Stimulated activated CD4-positive, alpha-beta T cell treated with anti-CD3 and anti-CD28 coated beads, Interleukin-2, amount 100 ng/mL, for 24 hours (primary cell): ENCODE measurements around the gene UGT1A6.
"Not testable (repeated sequence)": the region's sequence is repeated elsewhere in the genome, so short reads cannot be mapped to it uniquely, and the experiment has no call there.

Experiments used
- DNase-seq, 2 donors: peaks; one replicate each; pipeline ENCODE4 v3.0.0-alpha.2; 2020

The UGT1A6 gene

DNA sequence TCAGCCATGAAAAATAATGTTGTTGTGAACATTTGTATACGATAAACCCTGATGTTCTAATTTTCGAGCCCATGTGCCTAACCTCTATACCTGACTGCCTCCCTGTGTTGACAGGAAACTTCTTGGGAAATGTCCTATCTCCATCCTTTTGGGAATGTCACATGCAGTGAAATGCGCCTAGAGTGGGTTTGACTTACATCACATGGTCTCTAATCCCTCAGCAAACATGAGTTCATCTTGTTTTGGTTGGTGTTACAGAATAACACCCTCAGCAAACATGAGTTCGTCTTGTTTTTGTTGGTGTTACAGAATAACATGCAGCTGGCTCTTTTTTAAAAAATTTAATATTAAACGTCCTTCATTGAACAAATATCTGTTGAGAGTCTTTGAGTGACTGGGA is 4.3 kb upstream of the UGT1A6 start:
- no peak for DNase-seq

DNA sequence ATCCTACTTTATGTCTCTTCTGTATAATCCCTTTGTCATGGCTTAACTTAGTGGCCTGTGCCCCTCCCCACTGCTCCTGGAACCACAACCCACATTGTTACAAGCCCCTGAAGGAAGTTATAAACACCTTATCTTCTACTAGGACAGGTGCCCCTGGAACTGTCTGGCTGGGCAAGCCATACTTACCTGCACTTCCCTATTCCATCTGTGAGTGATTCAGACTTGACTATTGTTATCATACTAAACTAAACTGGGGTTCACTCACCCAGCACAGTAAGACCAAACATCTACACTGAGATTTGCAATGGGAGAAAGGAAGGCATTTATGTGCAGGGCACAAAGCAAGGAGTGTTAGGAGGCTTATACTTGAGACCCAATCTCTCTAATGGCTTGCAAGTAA is 3.7 kb upstream of the UGT1A6 start:
- no peak for DNase-seq

DNA sequence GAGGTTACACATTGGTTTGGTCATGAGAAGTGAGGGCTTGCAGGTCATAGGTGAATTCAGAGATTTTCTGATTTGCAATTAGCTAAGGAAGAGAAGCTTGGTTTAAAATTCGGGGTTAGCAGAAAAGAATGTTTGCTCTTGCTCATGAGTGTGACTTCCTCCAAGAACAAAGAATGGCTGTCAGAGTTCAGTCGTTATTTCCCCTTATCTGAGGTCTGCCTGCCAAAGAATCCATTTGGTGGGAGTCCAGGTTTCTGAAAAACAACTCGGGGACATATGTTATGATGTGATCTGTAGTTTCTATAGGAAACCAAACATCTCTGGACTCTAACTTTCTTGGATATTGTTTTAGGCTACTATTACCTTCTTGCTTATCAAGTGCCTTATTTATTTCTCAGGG is 3.2 kb upstream of the UGT1A6 start:
- DNase-seq: no peak

DNA sequence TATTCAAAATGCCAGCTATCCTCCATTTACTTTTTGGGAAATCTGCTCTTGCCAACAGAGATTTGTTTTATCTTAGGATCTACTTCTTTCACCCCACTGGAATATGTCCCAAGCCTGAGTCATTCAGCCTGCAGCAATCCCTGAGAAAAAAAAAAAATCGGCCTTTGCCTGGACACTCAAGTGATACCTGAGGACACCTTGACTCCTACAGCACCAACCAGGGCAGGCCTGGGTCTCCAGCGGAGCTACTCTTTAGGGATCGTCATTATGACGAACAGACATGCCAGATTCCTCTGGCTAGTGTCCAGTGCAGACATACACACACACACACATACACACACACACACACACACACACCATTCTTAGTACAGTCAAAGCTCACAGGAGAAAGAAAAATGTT is 2.2 kb upstream of the UGT1A6 start:
- DNase-seq: no peak

DNA sequence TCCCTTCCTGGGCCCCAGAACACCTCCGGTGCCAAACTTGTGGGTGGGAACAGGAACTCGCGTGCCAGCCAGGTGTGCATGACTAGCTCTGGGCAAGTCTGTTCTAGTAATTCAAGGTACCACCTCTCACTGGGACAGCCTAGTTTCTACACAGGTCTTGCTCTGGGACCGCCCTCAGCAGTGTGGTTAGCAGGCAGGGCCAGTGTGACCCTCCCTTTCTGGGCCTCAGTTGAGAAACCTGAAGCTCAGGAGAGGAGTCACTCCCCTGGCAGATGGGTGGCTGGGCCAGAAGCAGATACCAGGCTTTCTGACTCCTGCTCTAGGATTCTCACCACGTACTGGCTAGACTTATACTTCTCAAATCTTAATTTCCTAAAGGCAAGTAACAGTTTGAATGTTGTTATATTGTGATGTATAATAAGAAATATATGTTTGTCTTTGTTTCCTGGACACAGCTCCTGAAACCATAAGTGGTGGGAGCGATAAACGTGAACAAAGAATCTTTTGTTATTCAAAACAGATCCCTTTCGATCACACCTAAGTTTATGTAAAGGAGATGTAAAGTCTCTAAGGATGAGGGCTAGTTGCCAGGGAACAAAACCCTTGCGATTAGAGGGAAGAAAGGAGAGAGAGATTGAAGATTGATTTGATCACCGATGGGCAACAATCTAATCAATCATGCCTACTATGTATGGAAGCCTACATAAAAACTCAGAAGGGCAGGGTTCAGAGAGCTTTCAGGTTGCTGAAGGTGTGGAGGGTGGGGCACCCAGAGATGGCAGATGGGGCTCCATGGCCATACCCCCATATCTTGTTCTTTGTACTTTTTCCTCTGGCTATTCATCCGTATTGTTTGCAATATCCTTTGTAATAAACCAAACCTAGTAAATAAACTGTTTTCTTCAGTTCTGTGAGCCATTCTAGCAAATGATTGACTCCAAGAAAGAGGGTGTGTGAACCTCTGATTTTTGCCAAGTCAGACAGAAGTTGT is 952 bp upstream of the UGT1A6 start:
- no peak for DNase-seq

DNA sequence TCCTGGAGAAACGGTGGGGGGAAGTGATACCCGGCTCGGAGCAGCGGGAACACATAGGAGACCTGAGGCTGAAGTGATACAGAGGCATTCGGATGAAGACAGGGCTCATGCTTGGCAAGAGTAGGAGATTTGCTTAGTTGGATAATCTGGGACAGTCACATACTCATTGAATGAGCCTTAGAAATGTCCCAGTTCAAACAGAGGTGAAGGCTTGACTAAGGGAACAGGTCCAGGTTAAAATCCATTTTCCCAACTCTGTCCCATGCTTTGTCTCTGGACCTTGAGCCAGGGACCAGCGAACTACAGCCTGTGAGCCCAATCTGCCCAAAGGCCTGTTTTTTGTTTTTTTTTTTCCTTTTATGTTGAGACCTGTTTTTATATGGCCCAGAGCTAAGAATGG is 1.3 kb downstream of the UGT1A6 start:
- no peak for DNase-seq

DNA sequence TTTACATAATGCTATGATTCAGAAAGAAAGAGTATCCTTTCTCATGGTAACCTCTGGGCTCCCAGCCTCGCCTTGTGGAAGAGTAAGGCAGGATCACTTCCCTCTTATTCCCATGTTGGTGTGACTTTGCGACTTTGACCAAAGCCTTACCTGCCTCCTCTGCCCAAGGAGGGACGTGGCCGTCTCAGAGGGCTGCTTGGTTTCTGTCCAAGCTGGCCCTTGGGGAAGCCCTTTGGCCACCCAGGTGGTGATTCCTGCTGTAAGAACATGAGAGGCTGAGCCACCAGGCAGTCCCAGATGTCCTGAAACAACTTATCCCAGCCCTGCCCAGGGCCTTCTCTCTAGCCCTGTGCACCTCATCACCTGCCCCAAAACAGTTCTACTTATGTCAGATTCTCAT is 6.0 kb downstream of the UGT1A6 start:
- no peak for DNase-seq

DNA sequence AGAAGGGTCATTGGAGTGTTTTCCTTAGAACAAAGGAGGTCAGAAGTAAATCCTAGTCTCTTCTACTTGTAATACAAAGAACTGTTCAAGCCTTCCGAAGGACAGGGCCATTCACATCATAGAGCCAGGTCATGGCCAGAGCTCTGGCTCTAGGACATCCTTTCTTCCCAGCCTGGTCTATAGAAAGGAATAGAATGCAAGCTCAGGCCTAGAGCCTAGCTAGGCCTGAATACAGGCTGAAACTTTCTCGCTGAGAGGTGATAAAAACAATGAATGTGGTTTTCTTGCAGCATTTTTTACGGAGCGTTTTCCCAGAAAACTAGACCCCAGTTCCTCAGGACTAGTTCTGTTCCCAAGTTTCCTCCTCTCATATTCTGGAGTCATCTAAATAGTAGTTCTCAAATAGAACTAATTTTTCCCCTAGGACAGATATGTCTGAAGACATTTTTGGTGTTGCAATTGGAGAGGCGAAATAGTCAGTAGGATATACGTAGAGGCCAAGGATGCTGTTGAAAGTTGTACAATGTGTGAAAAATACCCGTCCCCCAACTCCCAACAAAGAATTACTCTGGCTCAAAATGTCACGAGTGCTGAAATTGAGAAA is 6.8 kb downstream of the UGT1A6 start:
- no peak for DNase-seq

DNA sequence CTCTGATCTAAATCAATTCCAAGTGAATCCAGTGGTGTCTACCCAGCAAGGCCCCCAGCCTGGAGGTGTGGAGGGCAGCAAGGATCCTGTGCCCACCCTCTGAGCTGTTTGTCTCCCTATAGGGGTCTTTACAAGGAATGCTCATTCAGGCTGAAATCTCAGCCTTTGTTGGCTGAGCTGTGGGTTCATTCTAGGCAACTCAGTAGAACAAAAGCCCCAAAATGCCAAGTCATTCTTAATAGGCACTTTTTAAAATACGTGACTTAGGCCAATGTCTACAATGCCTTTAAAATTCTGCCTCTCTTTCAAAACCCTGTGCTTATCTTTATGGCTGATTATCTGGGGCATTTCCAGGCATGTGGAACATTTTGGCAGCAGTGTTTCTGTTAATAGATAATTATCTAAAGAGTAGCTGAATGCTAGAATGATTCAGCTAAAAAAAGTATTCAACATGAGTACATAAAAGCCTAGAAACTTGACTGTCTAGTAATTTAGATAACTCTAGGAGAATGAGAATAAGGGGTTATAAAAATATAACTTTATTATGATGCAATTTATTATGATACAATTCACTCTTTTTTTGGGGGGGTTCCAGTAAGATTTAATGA is 7.4 kb downstream of the UGT1A6 start:
- DNase-seq: no peak

DNA sequence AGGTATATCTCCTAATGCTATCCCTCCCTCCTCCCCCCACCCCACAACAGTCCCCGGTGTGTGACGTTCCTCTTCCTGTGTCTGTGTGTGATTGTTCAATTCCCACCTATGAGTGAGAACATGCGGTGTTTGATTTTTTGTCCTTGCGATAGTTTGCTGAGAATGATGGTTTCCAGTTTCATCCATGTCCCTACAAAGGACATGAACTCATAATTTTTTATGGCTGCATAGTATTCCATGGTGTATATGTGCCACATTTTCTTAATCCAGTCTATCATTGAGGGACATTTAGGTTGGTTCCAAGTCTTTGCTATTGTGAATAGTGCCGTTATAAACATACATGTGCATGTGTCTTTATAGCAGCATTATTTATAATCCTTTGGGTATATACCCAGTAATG is 8.2 kb downstream of the UGT1A6 start:
- DNase-seq: not testable (repeated sequence)

DNA sequence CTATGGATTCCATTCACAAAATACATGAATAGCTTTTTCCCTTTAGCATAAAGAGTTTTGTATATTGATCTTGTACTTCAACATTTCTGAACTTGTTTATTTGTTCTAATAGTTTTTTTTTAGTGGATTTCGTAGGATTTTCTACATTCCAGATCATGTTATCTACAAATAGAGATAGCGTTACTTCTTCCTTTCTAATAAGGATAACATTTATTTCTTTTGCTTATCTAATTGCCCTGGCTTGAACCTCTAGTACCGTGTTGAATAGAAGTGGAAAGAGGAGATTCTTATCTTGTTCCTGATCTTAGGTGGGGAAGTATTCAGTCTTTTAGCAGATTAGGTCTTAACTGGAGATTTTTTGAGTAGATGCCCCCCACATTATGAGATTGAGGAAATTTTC is 9.5 kb downstream of the UGT1A6 start:
- no peak for DNase-seq

DNA sequence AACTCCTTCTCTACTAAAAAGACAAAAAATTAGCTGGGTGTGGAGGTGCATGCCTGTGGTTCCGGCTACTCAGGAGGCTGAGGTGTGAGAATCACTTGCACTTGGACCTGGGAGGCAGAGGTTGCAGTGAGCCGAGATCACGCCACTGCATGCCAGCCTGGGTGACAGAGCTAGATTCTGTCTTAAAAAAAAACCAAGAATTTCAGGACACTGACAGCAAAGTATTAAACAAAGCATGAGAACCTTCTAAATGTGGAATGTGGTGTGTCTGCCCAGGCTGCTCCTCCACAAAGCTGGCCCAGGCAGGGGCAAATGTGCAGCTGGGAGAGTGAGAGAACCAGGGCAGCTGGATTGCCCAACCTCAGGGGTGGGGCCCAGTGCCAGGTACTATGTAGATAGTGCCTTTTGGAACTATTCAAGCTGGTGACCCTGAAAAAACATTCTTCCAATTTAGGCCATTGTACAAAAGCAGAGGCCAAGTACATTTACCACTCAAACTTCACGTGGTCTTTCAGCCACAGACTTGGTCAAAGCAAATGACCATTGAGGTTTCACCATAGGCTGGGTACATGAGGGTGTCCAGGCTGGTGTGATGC is 13.3 kb downstream of the UGT1A6 start:
- DNase-seq: no peak

DNA sequence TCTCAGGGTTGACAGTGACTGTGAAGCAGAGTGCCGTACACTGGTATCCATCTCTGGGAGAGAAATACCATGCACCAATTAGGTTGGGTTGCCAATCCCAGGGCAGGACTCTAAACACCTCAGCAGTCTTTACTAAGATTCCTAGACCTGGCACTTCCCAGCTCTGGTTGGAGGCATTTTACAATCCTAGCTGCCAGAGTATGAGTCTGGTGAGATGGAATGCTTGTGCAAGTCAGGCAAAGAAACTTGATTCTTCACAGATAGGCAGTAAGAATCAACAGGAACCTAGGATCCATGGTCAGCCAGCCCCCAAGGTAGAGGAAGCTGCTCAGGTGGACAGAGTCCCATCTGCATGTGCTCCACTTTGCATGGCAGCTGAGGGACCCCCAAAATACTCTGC is 14.0 kb downstream of the UGT1A6 start:
- DNase-seq: no peak

DNA sequence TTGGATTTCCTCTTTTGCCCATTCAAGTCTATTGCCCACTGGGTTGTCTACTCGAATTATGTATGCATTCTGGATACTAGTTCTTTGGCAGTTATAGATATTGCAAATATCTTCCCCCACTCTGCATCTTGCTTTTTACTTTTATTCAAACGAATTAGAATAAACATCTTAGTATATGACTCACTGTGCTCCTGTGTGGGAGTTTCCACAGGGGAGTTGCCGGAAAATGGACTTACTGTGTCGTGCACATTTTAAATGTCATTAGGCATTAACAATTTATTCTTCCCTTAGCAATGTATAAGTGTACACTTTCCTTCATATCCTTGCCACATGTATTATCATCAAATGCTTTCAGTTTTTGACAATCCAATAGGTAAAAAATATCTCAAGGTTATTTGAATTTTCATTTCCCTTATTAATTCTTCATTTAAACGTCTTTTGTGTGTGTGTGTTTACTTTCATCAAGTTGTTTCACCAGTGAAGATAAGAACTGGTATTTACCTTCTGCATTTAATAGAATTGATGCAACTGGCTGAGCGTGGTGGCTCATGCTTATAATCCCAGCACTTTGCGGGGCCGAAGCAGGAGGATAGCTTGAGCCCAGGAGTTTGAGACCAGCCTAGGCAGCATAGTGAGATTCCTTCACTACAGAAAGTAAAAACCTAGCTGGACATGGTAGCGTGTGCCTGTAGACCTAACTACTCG is 15.4 kb downstream of the UGT1A6 start:
- DNase-seq: no peak

DNA sequence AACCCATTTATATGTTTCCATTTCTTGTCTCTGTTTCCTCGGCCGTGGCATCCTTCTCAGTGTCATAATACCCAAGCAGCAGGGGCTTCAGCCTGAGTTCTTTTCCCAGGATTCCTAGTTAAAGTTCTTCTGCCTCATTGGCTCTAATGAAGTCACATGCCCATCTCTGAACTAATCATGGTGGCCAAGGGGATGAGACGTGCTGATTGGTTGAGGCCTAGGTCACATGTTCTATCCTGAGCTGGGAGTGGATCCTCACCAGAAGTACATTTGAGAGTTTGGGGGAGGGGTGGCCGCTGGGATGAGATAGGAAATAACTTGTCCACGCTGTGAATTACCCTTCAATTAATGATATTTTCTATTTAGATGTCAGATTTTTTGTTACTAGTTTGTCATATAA is 16.3 kb downstream of the UGT1A6 start:
- no peak for DNase-seq

DNA sequence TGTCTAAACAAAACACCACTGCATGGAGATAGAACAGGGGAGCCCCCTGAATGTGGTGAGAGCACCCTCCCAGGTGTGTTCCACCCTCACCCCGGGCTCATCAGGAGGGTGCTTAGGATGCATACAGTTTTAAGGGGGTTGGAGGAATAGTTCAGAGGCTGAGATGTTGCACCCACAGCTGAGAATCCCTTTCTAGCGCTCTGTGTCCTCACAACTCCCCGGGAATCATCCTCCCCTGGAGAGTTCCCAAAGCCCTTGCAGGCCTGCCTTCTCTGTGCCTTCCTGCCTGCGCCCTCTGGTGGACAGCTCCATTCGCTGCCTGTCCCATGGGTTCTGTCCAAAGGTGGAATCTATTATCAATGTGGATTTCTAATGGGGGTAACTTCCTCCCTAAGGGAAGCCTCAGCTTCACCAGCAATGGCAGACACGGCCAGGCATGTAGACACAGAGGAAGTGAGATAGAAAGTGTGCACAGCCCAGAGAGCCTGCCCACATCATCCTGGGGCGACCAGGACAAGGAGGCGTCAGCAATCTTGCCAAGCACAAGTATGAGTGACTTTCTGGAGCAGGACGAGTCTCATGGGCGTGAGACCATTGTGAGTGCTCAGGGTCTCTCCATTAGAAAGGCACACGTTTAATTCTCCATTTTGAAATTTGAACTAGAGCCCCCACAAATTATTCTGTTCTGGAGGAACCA is 18.8 kb downstream of the UGT1A6 start:
- DNase-seq: peak; percentile 73 to 81

DNA sequence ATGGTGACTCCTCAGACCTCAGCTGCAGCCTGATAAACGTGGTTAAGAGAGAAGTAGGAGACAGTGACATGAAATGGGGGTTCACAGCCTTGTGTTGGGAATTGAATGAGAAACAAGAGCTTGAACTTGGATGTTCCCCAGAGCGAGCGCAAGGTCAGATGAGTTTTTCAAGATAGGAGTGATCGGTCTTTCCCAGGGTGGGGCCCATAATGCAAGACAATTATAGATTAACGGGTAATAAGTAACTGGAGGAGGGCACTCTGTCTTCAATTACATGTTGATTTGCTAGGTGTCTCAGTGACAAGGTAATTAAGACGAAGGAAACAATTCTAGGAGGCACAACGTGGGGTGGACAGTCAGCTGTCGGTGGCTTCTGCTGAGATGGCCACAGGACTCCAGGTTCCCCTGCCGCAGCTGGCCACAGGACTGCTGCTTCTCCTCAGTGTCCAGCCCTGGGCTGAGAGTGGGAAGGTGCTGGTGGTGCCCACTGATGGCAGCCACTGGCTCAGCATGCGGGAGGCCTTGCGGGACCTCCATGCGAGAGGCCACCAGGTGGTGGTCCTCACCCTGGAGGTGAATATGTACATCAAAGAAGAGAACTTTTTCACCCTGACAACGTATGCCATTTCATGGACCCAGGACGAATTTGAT is 20.0 kb downstream of the UGT1A6 start, which contains the start of gene UGT1A5:
Gene UGT1A5 (plus strand): TSS at position 297 of the 651 bp plus-strand sequence. CDS start 85 bp downstream, at position 382.
- no peak for DNase-seq

DNA sequence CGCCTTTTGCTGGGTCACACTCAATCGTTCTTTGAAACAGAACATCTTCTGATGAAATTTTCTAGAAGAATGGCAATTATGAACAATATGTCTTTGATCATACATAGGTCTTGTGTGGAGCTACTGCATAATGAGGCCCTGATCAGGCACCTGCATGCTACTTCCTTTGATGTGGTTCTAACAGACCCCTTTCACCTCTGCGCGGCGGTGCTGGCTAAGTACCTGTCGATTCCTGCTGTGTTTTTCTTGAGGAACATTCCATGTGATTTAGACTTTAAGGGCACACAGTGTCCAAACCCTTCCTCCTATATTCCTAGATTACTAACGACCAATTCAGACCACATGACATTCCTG is 20.5 kb downstream of the UGT1A6 start:
- DNase-seq: no peak

DNA sequence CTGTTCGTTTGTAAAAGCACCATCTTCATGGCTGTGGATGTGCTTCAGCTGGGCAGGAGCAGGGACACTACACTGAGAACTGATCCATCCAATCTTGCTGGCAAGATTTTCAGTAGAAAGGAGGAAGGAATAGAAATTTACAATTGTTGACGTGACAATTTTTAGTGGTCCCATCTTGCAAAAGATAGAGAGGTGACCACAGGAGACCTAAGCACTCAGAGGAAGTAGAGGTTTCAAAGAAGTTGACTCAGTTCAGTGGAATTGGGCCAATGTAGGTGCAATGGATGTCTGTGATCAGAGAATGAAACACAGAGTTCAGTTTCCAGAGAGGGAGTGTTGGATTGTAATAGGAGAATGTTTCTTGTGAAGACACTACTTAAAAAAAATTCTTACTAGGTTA is 21.4 kb downstream of the UGT1A6 start:
- DNase-seq: no peak

DNA sequence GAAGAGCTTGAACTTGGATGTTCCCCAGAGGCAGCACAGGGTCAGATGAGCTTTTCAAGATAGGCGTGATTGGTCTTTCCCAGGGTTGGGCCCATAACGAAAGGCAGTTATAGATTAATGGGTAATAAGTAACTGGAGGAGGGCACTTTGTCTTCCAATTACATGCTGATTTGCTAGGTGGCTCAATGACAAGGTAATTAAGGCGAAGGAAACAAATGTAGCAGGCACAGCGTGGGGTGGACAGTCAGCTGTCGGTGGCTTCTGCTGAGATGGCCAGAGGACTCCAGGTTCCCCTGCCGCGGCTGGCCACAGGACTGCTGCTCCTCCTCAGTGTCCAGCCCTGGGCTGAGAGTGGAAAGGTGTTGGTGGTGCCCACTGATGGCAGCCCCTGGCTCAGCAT is 25.9 kb downstream of the UGT1A6 start, which contains the start of gene UGT1A4:
Gene UGT1A4 (plus strand): TSS at position 185 of the 400 bp plus-strand sequence. CDS start 85 bp downstream, at position 270.
- DNase-seq: no peak

DNA sequence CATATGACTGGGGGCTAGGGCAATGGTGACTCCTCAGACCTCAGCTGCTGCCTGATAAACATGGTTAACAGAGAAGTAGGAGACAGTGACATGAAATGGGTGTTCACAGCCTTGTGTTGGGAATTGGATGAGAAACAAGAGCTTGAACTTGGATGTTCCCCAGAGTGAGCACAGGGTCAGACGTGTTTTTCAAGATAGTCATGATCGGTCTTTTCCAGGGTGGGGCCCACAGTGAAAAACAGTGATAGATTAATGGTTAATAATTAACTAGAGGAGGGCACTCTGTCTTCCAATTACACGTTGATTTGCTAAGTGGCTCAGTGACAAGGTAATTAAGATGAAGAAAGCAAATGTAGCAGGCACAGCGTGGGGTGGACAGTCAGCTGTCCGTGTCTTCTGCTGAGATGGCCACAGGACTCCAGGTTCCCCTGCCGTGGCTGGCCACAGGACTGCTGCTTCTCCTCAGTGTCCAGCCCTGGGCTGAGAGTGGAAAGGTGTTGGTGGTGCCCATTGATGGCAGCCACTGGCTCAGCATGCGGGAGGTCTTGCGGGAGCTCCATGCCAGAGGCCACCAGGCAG is 36.1 kb downstream of the UGT1A6 start, which contains the start of gene UGT1A3:
Gene UGT1A3 (plus strand): TSS at position 320 of the 579 bp plus-strand sequence. CDS start 85 bp downstream, at position 405.
- DNase-seq: no peak
